ENCODE measurements around the gene CAPZA2.

Gene CAPZA2

DNA sequence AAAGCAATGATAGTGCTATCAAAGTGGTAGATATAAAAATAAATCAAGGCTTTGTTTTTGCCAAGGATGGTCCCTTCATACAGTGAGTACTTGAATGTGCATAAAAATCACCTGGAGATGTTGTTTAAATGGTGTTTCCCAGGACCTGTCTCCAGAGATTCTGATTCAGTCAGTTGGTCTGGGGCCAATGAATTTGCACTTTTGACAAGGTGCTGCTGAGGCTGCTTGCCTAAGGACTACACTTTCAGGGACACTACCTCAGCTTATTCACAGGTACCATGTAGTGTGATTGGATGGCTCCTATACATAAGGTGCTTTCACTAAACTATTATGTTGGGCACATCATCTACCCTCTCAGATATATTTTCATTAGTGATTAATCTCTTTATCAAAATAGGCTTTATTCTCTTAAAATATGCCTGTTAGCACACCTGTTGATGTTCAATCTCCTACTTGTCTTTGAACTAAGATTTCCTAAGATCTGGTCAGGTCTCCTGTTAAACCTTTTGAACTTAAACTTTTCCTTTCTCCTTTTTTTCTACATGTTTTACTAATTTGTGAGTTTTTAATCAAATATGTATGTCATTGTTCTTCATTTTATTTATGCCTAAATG lies 24.3 kb downstream of the CAPZA2 start:
- H3K4me3 ChIP-seq (ENCODE audit: low read depth, low read length), result no peak overlapping the region
- no peak for DNase-seq (ENCODE audit: low read depth)
- TF ChIP-seq, protein P1, sequence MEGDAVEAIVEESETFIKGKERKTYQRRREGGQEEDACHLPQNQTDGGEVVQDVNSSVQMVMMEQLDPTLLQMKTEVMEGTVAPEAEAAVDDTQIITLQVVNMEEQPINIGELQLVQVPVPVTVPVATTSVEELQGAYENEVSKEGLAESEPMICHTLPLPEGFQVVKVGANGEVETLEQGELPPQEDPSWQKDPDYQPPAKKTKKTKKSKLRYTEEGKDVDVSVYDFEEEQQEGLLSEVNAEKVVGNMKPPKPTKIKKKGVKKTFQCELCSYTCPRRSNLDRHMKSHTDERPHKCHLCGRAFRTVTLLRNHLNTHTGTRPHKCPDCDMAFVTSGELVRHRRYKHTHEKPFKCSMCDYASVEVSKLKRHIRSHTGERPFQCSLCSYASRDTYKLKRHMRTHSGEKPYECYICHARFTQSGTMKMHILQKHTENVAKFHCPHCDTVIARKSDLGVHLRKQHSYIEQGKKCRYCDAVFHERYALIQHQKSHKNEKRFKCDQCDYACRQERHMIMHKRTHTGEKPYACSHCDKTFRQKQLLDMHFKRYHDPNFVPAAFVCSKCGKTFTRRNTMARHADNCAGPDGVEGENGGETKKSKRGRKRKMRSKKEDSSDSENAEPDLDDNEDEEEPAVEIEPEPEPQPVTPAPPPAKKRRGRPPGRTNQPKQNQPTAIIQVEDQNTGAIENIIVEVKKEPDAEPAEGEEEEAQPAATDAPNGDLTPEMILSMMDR (IDR thresholded peaks at IDR 0.05; ENCODE audit: low read depth, low read length, missing control alignments), result no peak
- in situ Hi-C loops (cut with HindIII; ENCODE audit: low sequenced_read_pairs), result no loop called here

DNA sequence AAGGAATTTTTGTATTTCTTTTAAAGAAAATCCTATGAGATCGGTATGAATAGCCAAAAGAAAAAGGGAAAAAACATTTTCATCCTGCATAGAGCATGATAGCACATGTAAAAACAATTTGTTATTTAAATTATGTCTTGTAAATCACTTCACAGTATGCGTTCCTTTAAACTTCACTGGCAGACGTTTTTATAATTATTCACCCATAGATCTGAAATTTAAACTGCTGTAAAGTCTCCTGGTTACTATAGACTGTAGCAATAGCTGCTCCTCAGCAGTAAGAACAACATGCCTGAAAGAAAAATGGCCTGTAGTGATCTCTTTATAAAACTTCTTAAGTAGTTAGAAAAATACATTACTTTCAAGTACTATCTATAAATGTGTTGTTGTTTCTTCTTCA lies 26.5 kb downstream of the CAPZA2 start:
- no peak overlapping the region for H3K4me3 ChIP-seq (ENCODE audit: low read depth, low read length)
- TF ChIP-seq, protein P1 (IDR thresholded peaks at IDR 0.05; ENCODE audit: low read depth, low read length, missing control alignments), result no peak
- DNase-seq (ENCODE audit: low read depth), result no peak
- in situ Hi-C loops (cut with HindIII; ENCODE audit: low sequenced_read_pairs), result no loop called here

DNA sequence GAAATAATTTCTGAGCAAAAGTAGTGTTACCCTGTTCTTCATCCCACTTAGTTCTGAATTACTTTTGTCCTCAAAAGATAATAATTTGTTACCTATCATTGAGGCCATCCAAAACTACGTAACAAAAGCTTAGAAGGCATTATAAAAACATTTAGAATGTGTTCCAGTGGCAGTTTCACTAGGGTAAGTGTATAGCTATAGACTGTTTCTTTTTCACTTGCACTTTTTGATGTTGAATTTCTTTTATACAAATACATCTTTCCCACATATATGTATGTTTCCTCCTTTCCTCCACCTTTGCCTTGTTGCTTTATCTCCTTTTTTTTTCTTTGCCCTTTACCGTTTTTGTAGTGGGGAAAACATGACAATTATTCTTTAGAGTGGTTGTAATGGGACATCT lies 33.5 kb downstream of the CAPZA2 start:
- in situ Hi-C loops (cut with HindIII; ENCODE audit: low sequenced_read_pairs), result no loop called here
- DNase-seq (ENCODE audit: low read depth), result no peak
- no peak overlapping the region for H3K4me3 ChIP-seq (ENCODE audit: low read depth, low read length)
- TF ChIP-seq, protein P1 (IDR thresholded peaks at IDR 0.05; ENCODE audit: low read depth, low read length, missing control alignments), result no peak

DNA sequence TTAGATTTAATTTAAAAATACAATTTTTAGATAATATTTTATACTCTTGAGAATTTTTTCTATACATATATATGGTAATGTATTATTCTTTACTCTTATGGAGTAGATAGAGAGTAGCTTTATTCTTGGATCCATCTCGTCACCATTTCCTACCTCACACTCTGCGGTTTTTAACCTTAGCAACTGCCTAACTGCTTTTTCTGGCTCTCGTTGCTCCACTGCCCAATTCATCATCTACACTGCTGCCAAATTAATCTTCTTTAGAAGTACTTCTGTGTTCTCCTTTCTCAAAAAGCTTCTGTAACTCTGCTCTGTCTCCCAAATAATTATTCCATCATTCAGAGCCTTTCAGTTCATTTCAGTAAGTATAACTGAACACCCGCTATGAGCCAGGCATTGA lies 35.3 kb downstream of the CAPZA2 start:
- peak; percentile 31 for DNase-seq (ENCODE audit: low read depth)
- TF ChIP-seq, protein P1 (IDR thresholded peaks at IDR 0.05; ENCODE audit: low read depth, low read length, missing control alignments), result no peak
- H3K4me3 ChIP-seq (ENCODE audit: low read depth, low read length), result no peak overlapping the region
- in situ Hi-C loops (cut with HindIII; ENCODE audit: low sequenced_read_pairs), result no loop called here

DNA sequence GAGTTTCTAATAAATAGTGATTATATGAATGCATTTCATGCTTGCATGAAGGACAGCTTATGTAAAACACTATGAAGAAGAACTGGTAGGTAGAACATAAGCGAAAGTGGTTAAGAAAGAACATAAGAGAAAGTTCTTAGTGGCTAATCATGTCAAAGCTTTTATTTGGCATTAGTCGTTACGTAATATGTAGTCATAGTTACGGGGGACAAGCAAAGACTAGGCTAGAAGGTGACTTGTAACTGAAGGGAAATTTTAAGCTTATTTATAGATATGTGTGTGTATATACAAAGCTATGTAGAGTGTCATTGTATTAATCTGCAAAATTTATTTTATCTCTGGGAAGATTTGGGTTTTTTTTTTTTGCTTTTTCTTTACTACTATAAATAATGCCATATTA lies 36.9 kb downstream of the CAPZA2 start:
- H3K4me3 ChIP-seq (ENCODE audit: low read depth, low read length), result no peak overlapping the region
- TF ChIP-seq, protein P1 (IDR thresholded peaks at IDR 0.05; ENCODE audit: low read depth, low read length, missing control alignments), result no peak
- in situ Hi-C loops (cut with HindIII; ENCODE audit: low sequenced_read_pairs), result no loop called here
- no peak for DNase-seq (ENCODE audit: low read depth)

DNA sequence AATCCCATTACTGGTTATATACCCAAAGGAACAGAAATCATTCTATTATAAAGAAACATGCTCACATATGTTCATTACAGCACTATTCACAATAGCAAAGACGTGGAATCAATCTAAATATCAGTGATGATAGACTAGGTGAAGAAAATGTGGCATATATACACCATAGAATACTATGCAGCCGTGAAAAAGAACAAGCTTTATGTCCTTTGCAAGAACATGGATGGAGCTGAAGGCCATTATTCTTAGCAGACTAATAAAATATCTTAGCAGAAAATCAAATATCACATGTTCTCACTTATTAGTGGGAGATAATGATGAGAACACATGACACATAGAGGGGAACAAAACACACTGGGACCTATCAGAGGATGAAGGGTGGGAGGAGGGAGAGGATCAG lies 38.8 kb downstream of the CAPZA2 start:
- no peak for DNase-seq (ENCODE audit: low read depth)
- TF ChIP-seq, protein P1 (IDR thresholded peaks at IDR 0.05; ENCODE audit: low read depth, low read length, missing control alignments), result no peak
- in situ Hi-C loops (cut with HindIII; ENCODE audit: low sequenced_read_pairs), result no loop called here
- no peak overlapping the region for H3K4me3 ChIP-seq (ENCODE audit: low read depth, low read length)

Measured in astrocyte of the cerebellum (primary cell).